ENCODE measurements around the gene LARGE1.

- TF ChIP-seq CTCF (IDR thresholded peaks at IDR 0.05) (no peak), EP300 (IDR thresholded peaks at IDR 0.05) (no peak), POLR2A (IDR thresholded peaks at IDR 0.05) (no peak)
Observed at GRCh38 chr22:33669746-33670145, 250.5 kb downstream of the LARGE1 start.

Measured in tibial nerve (tissue), 4 donors.